Activated naive CD4-positive, alpha-beta T cell treated with anti-CD3 and anti-CD28 coated beads, Interleukin-2, amount 50 U/mL, for 24 hours (primary cell): ENCODE data around the gene CRABP2.

Experiments used
- H3K27ac Mint-ChIP-seq: one replicate; pipeline ENCODE4 v1.8.0; 2021; ENCODE audit warnings: mild to moderate bottlenecking, mixed read lengths
- H3K27me3 Mint-ChIP-seq: one replicate; pipeline ENCODE4 v1.8.0; 2021; ENCODE audit warnings: mixed read lengths
- H3K36me3 Mint-ChIP-seq: one replicate; pipeline ENCODE4 v1.8.0; 2021; ENCODE audit warnings: mixed read lengths
- H3K4me1 Mint-ChIP-seq: one replicate; pipeline ENCODE4 v1.8.0; 2021; ENCODE audit warnings: mixed read lengths
- H3K4me3 Mint-ChIP-seq: one replicate; pipeline ENCODE4 v1.8.0; 2021; ENCODE audit warnings: mild to moderate bottlenecking, mixed read lengths
- H3K9me3 Mint-ChIP-seq: one replicate; pipeline ENCODE4 v1.8.0; 2021; ENCODE audit warnings: mixed read lengths

The CRABP2 gene

GRCh38 chr1:156744786-156745419, 39.5 kb upstream of the CRABP2 start:
- Mint-ChIP-seq H3K27ac (peak overlapping the region; percentile 86), H3K4me1 (peaks cover 57% of the 10 kb centered on the region), H3K36me3 (peaks cover 18% of the 10 kb centered on the region), H3K27me3 (no peaks in the 10 kb centered on the region), H3K4me3 (no peak overlapping the region), H3K9me3 (no peaks in the 10 kb centered on the region)

- Mint-ChIP-seq H3K36me3 (peaks cover 18% of the 10 kb centered on the region), H3K27ac (no peak overlapping the region), H3K4me1 (peaks cover 53% of the 10 kb centered on the region), H3K4me3 (no peak overlapping the region), H3K9me3 (no peaks in the 10 kb centered on the region), H3K27me3 (no peaks in the 10 kb centered on the region)
These were observed 39.0 kb upstream of the CRABP2 start for GRCh38 chr1:156744344-156744743.

- Mint-ChIP-seq H3K4me3 (no peak overlapping the region), H3K27ac (no peak overlapping the region), H3K27me3 (no peaks in the 10 kb centered on the region), H3K4me1 (peaks cover 53% of the 10 kb centered on the region), H3K9me3 (no peaks in the 10 kb centered on the region), H3K36me3 (peaks cover 20% of the 10 kb centered on the region)
These were observed 38.3 kb upstream of the CRABP2 start for GRCh38 chr1:156743367-156744302.

GRCh38 chr1:156742801-156743200, 37.4 kb upstream of the CRABP2 start:
- H3K9me3 Mint-ChIP-seq: no peaks in the 10 kb centered on the region
- no peaks in the 10 kb centered on the region for H3K27me3 Mint-ChIP-seq
- peaks cover 18% of the 10 kb centered on the region for H3K36me3 Mint-ChIP-seq
- H3K4me3 Mint-ChIP-seq: no peak overlapping the region
- no peak overlapping the region for H3K27ac Mint-ChIP-seq
- H3K4me1 Mint-ChIP-seq: peaks cover 47% of the 10 kb centered on the region

- H3K36me3 Mint-ChIP-seq: peaks cover 18% of the 10 kb centered on the region
- peak overlapping the region; percentile 97 for H3K27ac Mint-ChIP-seq
- H3K9me3 Mint-ChIP-seq: no peaks in the 10 kb centered on the region
- no peaks in the 10 kb centered on the region for H3K27me3 Mint-ChIP-seq
- H3K4me3 Mint-ChIP-seq: peak overlapping the region; percentile 55
- H3K4me1 Mint-ChIP-seq: peaks cover 41% of the 10 kb centered on the region
These were observed 36.6 kb upstream of the CRABP2 start for GRCh38 chr1:156742017-156742416.

GRCh38 chr1:156741481-156741983, 36.1 kb upstream of the CRABP2 start:
- peak overlapping the region; percentile 97 for H3K27ac Mint-ChIP-seq
- no peaks in the 10 kb centered on the region for H3K27me3 Mint-ChIP-seq
- H3K4me3 Mint-ChIP-seq: peak overlapping the region; percentile 97
- peaks cover 38% of the 10 kb centered on the region for H3K4me1 Mint-ChIP-seq
- no peaks in the 10 kb centered on the region for H3K9me3 Mint-ChIP-seq
- H3K36me3 Mint-ChIP-seq: peaks cover 18% of the 10 kb centered on the region

- Mint-ChIP-seq H3K27me3 (no peaks in the 10 kb centered on the region), H3K36me3 (peaks cover 16% of the 10 kb centered on the region), H3K27ac (peak within 1 kb of the TSS; percentile 97), H3K4me3 (peak within 1 kb of the TSS; percentile 97), H3K4me1 (peaks cover 31% of the 10 kb centered on the region), H3K9me3 (no peaks in the 10 kb centered on the region)
These were observed 35.5 kb upstream of the CRABP2 start, which contains the start of gene MRPL24 for GRCh38 chr1:156740741-156741480. Gene MRPL24, minus strand, starts transcription at chr1:156741088. Its CDS starts 2,384 bp downstream, at chr1:156738704.

GRCh38 chr1:156740237-156740740, 34.9 kb upstream of the CRABP2 start:
- Mint-ChIP-seq H3K36me3 (peaks cover 11% of the 10 kb centered on the region), H3K27me3 (no peaks in the 10 kb centered on the region), H3K4me3 (peak overlapping the region; percentile 97), H3K9me3 (no peaks in the 10 kb centered on the region), H3K27ac (peak overlapping the region; percentile 97), H3K4me1 (peaks cover 25% of the 10 kb centered on the region)

GRCh38 chr1:156738916-156739315, 33.5 kb upstream of the CRABP2 start:
- Mint-ChIP-seq H3K4me3 (peak overlapping the region; percentile 39), H3K9me3 (no peaks in the 10 kb centered on the region), H3K27me3 (no peaks in the 10 kb centered on the region), H3K36me3 (peaks cover 10% of the 10 kb centered on the region), H3K27ac (peak overlapping the region; percentile 33), H3K4me1 (peaks cover 23% of the 10 kb centered on the region)

GRCh38 chr1:156738407-156738806, 33.0 kb upstream of the CRABP2 start:
- H3K4me3 Mint-ChIP-seq: no peak overlapping the region
- H3K27ac Mint-ChIP-seq: no peak overlapping the region
- peaks cover 10% of the 10 kb centered on the region for H3K36me3 Mint-ChIP-seq
- no peaks in the 10 kb centered on the region for H3K9me3 Mint-ChIP-seq
- peaks cover 23% of the 10 kb centered on the region for H3K4me1 Mint-ChIP-seq
- no peaks in the 10 kb centered on the region for H3K27me3 Mint-ChIP-seq

GRCh38 chr1:156733989-156734584, 28.7 kb upstream of the CRABP2 start:
- peaks cover 16% of the 10 kb centered on the region for H3K4me1 Mint-ChIP-seq
- H3K27ac Mint-ChIP-seq: no peak overlapping the region
- peaks cover 3% of the 10 kb centered on the region for H3K36me3 Mint-ChIP-seq

GRCh38 chr1:156728599-156729462, 23.4 kb upstream of the CRABP2 start, which contains the start of gene ISG20L2:
Gene ISG20L2, minus strand, starts transcription at chr1:156728766. Its CDS starts 1,114 bp downstream, at chr1:156727652.
- Mint-ChIP-seq H3K27me3 (no peaks in the 10 kb centered on the region), H3K9me3 (no peaks in the 10 kb centered on the region), H3K4me1 (peaks cover 18% of the 10 kb centered on the region), H3K36me3 (peaks cover 6% of the 10 kb centered on the region), H3K4me3 (no peak within 1 kb of the TSS), H3K27ac (peak within 1 kb of the TSS; percentile 99)

More at GRCh38 chr1:156733989-156734584, 28.7 kb upstream of the CRABP2 start:
- Mint-ChIP-seq H3K9me3 (no peaks in the 10 kb centered on the region), H3K4me3 (no peak overlapping the region), H3K27me3 (no peaks in the 10 kb centered on the region)

GRCh38 chr1:156727926-156728598, 22.7 kb upstream of the CRABP2 start, which contains the start of gene METTL25B:
Gene METTL25B, plus strand, starts transcription at chr1:156728469. Its CDS starts 636 bp downstream, at chr1:156729105.
- H3K4me1 Mint-ChIP-seq: peaks cover 25% of the 10 kb centered on the region
- H3K36me3 Mint-ChIP-seq: peaks cover 11% of the 10 kb centered on the region
- peak within 1 kb of the TSS; percentile 99 for H3K27ac Mint-ChIP-seq
- no peak within 1 kb of the TSS for H3K4me3 Mint-ChIP-seq
- H3K9me3 Mint-ChIP-seq: no peaks in the 10 kb centered on the region
- no peaks in the 10 kb centered on the region for H3K27me3 Mint-ChIP-seq
